K562 (cell line): ENCODE data around the gene MYOZ3.

Source experiments
- EZH2 ChIP-seq: IDR thresholded peaks from 2 replicates; pipeline ENCODE4 v1.6.1; 2012; ENCODE audit warnings: low read depth, mild to moderate bottlenecking, inconsistent platforms, low read length, borderline replicate concordance
- FOXK2 ChIP-seq, 2 experiments: fragments of 450-650 bp; IDR thresholded peaks in 1 of 2; conservative IDR thresholded peaks in 1 of 2; 2 replicates each; pipeline ENCODE4 v1.6.1; 2016; ENCODE audit warnings: low read depth in 2 of 2, mild to moderate bottlenecking in 1 of 2
- IRF2 ChIP-seq: sonication (generic); formaldehyde crosslinking; IDR thresholded peaks from 2 replicates; pipeline ENCODE4 v1.8.1; 2022; ENCODE audit warnings: mild to moderate bottlenecking, missing genetic modification reagents
- SIX5 ChIP-seq, 2 experiments: IDR thresholded peaks; 2 replicates each; pipeline ENCODE4 v1.6.1; 2011; ENCODE audit warnings: low read length in 2 of 2, borderline replicate concordance in 1 of 2, low read depth in 1 of 2, mild to moderate bottlenecking in 1 of 2, moderate library complexity in 1 of 2; ENCODE audit not compliant: insufficient read depth in 1 of 2
- SMC3 ChIP-seq: conservative IDR thresholded peaks from 2 replicates; pipeline ENCODE4 v1.6.1; 2011; ENCODE audit warnings: low read depth, low read length, improper control_type of control experiment; ENCODE audit not compliant: insufficient read depth
- TBP ChIP-seq: optimal IDR thresholded peaks from 2 replicates; pipeline ENCODE3; 2011; ENCODE audit warnings: low read depth, low read length, improper control_type of control experiment
- ZNF407 ChIP-seq: fragments of 450-650 bp; IDR thresholded peaks from 2 replicates; pipeline ENCODE4 v1.6.1; 2016; ENCODE audit warnings: low read depth
- TF ChIP-seq, protein P1 (sequence below), 3 experiments: IDR thresholded peaks in 2 of 3; conservative IDR thresholded peaks in 1 of 3; 2 replicates each; pipeline ENCODE4 v1.5.1; 2011 to 2012; ENCODE audit warnings: low read length in 3 of 3, mild to moderate bottlenecking in 3 of 3, control low read depth in 2 of 3, improper control_type of control experiment in 1 of 3, inconsistent platforms in 1 of 3, low read depth in 1 of 3, mixed read lengths in 1 of 3, moderate library complexity in 1 of 3; ENCODE audit not compliant: insufficient read depth in 2 of 3

GRCh38 chr5:150662731-150663516, 1.9 kb downstream of the MYOZ3 start:
- TF ChIP-seq EZH2 (no peak), TBP (no peak), FOXK2 (conservative IDR thresholded peaks at IDR 0.05 in 1 of 2, IDR thresholded peaks at IDR 0.05 in 1 of 2; ENCODE audit: low read depth in 2 of 2) (no peak), ZNF407 (no peak), SIX5 (IDR thresholded peaks at IDR 0.05; ENCODE audit: borderline replicate concordance in 1 of 2, insufficient read depth in 1 of 2, low read depth in 1 of 2, low read length in 2 of 2) (no peak), IRF2 (CRISPR knock-in tag) (no peak), SMC3 (no peak)
- TF ChIP-seq, protein P1, sequence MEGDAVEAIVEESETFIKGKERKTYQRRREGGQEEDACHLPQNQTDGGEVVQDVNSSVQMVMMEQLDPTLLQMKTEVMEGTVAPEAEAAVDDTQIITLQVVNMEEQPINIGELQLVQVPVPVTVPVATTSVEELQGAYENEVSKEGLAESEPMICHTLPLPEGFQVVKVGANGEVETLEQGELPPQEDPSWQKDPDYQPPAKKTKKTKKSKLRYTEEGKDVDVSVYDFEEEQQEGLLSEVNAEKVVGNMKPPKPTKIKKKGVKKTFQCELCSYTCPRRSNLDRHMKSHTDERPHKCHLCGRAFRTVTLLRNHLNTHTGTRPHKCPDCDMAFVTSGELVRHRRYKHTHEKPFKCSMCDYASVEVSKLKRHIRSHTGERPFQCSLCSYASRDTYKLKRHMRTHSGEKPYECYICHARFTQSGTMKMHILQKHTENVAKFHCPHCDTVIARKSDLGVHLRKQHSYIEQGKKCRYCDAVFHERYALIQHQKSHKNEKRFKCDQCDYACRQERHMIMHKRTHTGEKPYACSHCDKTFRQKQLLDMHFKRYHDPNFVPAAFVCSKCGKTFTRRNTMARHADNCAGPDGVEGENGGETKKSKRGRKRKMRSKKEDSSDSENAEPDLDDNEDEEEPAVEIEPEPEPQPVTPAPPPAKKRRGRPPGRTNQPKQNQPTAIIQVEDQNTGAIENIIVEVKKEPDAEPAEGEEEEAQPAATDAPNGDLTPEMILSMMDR (IDR thresholded peaks at IDR 0.05 in 2 of 3, conservative IDR thresholded peaks at IDR 0.05 in 1 of 3; ENCODE audit: insufficient read depth in 2 of 3, low read depth in 1 of 3, low read length in 3 of 3), result no peak
